LoVo (cell line): Measurements from ENCODE around the gene DLGAP5.

Experiments used
- DNase-seq: peaks from one replicate; pipeline ENCODE4 v3.0.0-alpha.2; 2016; ENCODE audit warnings: low spot score

Gene DLGAP5

DNA sequence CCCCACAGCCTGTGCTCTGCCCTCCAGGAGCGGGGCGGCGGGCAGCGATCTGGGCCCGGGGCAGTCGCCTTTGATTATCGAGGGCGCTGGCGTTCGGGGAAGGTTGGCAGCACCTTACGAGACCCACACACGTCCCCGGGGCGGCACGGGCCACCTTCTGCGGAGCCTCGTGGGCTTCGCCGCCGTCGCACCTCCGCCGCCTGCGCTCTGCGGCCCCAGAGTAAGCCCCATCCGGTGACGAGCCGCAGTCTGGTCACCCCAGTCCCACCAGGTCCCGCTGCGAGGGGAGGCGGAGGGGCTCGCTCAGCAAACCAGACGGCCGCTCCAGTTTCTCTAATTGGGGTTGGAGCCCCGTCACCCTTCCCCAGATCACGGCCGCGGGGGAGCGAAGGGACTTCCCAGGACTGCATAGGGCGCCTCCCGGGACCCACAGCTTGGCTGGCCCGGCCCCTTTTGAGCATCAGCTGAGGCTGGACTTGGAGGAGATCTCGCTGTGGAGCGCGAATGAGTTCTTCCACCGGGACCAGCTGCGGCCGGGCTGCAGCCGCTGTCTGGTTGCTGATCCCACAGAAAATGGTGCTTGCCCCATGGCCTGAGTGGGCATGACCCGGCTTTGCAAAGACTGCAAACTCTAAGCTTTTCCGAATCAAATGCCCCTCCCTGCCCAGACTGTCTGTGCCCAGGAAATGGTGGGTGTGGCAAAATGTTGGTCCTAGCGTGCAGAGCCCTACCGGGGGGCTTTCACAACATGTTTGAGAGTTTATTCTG, 61.8 kb downstream of the DLGAP5 start:
- DNase-seq: peak; percentile 41

- DNase-seq: peak; percentile 84
Observed at GRCh38 chr14:55129086-55129427, 62.3 kb downstream of the DLGAP5 start, which contains the start of gene LGALS3. Gene LGALS3 (plus strand): TSS chr14:55129252. CDS start chr14:55137374, 8,122 bp downstream.

DNA sequence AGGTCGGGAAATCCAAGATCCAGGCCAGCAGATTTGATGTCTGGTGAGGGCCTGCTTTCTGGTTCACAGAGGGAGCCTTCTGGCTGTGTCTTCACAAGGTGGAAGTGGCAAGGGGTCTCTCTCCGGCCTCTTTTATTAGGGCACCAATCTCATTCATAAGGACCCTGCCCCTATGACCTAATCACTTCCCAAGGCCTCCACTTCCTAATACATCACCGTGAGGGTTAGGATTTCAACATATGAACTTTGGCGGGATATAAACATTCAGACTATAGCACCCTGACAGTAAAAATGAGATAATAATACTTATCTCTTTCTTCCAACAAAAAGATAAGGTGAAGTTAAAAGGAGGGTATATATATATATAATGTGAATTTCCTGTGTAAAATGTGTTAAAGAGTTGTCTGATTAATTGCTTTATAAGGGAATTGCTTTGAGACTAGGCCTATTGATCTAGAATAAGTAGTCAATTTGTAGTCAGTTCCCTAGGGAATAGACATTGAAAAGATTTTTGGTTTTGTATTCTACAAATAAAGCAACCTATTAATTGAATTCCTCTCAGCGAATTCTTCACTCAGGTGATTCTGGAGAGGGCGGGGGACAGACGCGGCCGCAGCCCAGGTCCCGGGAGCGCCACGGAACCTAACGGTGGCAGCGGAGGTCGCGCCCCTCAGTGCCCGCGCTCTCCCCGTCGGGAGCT, 62.8 kb downstream of the DLGAP5 start:
- DNase-seq: no peak

DNA sequence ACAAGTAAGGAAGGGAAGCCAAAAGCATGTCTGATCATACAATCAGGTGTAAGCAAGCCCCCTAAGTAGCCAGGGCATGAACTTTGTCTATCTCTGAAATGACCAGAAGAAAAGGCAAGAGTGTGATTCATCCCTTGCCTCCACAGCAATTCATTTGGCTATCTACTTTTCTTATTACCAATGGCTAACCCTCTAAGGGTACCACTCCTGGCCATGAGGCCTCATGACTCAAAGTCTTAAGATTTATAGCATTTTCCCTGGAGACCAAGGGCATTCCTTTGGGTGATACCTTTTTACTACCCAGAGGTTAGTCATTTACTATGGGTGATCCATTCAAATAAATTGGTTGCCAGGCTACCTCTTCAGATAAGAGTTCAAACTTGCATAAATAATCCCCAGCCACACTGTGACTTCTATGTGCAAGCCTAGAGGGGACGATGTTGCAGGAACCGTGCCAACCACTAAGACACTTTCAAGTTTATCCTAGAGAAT, 63.9 kb downstream of the DLGAP5 start:
- DNase-seq: peak; percentile 94

DNA sequence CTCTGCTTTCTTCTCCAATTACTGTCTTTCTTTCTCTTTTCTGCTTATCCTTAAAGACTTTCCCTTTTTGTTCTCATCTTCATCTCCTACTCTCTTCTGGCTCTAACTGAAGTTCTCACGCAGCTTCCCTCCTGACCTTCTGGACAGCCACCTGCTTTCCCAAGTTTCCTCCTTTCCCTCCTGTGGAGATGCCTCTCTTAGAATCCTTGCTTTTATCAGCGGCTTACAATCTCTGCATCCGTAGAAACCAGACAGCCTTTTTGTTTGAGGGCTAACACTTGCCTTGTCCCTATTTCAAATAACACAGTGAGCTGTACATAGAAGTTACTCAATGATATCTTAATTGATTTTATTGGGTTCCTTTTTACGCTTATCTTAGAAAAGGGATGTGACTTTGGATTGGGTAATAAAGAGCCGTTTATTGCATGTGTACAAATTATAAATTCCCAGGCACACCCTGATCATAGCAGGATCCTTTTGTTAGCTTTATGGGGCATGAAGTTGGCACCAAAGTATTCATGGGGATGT, 64.4 kb downstream of the DLGAP5 start:
- DNase-seq: peak; percentile 81

DNA sequence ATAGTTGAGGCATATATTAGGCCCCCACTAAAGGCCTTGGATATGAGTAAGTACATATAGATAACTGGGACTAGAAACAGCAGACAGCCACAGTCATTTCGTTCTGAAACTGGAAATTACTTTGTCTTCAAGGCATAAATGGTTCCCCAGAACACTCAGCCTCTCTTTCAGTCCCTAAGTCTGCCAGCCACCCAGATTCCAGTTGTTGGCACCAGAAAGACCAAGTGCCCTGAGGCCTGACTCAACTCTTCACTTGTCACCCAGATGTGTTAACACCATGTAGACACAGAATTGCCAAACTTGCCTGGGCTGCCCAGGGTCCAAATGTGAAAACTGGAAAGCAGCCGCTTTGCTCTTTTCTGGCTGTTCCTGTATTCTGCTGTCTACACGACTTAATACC, 65.4 kb downstream of the DLGAP5 start:
- DNase-seq: no peak

DNA sequence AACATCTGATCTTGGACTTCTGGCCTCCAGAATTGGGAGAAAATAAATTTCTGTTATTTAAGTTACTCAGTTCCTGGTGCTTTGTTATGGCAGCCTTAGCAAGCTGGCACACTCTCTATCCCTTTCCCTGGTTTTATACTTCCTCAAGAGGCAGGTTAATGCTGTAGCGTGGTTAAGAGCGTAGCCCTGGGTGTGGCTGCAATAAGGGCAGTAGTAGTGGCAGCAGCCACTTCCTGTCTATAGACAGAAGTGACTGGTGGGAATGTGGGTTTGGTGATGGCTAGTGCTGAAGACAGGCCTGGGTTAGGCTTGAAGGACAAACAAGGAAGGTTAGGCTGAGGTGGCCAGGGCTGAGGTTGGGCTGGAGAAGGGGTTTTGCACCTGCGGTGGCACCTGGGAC, 66.0 kb downstream of the DLGAP5 start:
- peak; percentile 84 for DNase-seq

DNA sequence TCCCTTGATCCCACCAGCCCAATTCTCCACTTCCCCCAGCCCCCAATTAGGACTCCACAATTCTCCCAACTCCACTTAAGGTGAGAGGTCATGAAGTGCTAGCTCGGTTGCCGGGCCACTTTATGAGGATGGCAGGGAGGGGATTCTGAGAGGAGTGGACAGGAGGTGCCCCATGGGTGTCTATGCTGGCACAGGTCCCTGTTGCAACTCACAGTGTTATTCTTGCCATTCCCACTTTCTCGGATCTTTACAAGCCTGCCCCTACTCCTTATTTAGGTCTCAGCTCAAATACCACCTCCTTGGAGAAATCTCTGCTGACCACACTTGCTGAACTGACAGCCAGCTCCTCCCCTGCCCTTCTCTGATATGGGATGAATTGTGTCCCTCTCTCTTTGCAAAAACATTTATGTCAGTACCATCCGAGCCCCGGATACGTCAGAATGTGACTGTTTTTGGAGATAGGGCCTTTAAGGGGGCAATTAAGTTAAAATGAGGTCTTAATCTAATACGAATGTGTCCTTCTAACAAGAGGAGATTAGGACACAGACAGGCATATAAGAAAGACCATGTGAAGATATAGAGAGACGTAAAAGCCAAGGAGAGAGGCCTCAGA, 66.5 kb downstream of the DLGAP5 start:
- no peak for DNase-seq

DNA sequence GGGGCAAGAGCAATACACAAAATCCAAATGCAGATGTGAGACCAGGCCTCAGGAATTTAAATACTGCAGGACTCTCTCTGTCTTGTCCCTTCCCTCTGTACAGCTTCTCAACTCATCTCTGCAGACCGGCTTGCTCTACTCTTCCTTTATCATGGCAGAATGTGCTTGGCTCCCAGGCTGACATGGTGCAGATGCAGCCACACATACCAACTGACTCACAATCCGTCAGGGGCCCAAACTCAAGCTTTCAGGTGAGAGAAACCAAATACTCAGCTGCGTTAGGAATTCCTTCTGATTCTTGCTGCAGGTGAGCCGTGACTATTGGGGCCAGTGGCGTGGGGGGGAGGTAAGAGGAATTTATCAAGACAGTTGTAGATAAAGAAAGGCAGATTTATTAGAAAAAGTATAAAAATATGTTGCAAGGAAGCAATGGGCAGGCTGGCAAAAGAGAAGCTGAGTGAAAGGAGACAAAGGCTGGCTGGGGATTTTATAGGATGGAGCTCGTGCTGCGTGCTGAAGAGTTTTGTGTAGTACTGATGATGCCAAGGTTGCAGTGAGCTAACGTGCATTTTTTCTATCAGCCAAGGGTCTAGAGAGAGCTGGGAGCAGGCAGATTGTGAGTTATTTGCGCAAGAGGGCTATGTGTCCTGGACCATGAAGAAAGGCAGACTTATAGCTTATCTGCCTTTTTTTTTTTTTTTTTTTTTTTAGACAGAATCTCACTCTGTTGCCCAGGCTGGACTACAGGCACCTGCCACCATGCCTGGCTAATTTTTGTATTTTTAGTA, 67.3 kb downstream of the DLGAP5 start:
- DNase-seq: no peak

- DNase-seq: peak; percentile 34
Observed at GRCh38 chr14:55123101-55123500, 68.3 kb downstream of the DLGAP5 start.

DNA sequence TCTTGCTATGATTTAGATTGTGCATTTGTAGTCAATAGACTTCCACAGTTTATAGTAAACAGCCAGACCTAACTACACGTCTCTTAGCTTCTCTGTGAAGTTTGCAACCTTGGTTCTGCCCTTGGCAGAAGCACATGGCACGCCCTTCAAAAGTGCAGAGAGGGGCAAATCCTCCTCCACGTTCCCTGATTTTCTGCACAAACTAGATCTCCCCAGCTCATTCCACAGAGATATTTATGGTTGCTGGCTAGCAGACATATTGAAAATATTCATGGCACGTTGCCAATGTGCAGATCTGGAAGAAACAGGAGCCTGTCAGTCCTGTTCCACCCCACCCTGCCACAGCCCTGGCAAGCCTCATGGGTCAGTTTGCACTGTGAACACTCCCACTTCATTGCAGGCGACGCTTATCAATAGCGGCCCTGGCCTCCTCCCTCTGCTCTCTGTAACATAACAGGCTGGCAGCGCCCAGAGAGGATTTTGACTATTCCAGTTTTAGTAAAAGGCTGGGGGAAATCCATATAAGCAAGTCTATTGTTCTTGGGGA, 68.9 kb downstream of the DLGAP5 start:
- DNase-seq: peak; percentile 84

- DNase-seq: peak; percentile 26
Observed at GRCh38 chr14:55121628-55122439, 69.6 kb downstream of the DLGAP5 start.

- DNase-seq: no peak
Observed at GRCh38 chr14:55120571-55121495, 70.6 kb downstream of the DLGAP5 start.

- no peak for DNase-seq
Observed at GRCh38 chr14:55118761-55119160, 72.6 kb downstream of the DLGAP5 start.

- no peak for DNase-seq
Observed at GRCh38 chr14:55117803-55118441, 73.5 kb downstream of the DLGAP5 start.

DNA sequence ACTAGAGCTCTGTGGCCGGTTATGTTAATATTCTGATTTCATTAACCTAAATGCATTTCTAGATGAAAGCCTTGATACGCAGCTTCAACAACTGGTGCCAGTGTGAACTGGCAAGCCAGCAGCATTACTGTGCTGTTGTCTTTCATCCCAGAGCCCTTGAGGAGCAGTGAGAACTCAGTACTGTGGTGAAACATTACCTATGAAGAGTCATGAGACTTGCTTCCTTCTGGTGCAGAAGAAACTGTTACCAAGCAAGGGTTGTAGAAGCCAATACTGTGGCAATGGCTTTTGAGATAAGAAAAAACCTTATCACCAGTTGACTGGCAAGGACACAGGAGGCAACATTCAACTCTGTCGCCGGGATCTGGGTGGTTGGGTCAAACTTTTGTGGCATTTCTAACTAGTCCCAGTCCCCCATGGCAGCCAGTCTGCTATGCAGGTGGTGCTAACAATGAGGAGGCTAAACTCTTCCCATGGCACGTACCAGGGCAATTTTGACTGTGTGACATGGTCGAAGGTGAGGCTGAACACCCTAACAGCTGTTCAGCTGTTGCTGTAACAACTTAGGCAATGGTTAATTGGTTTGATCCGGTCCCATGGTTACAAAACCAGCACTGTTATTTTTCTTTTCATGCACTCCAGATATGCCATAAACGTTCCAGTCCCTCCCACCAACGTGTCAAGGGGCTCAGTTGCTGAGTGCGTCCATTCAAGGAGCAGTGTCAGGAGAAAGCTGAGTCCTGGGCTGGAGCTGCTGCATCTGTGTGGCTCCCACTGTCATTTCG, 74.9 kb downstream of the DLGAP5 start:
- no peak for DNase-seq

DNA sequence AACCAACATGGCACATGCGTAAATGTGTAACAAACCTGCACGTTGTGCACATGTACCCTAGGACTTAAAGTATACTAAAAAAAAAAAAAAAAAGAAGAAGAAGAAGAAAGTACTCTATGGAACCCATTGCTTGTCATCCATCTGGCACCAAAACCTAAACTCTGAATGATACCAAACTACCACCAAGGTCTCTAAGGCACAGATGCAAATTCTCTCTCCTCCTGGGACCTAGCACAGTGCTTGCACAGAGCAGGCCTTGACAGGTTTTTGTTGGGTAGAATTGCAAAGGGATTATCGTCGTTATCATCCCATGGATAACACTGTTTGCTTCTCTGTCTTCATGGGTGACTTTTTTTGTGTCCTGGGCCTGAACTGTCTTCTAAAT, 75.5 kb downstream of the DLGAP5 start:
- no peak for DNase-seq

DNA sequence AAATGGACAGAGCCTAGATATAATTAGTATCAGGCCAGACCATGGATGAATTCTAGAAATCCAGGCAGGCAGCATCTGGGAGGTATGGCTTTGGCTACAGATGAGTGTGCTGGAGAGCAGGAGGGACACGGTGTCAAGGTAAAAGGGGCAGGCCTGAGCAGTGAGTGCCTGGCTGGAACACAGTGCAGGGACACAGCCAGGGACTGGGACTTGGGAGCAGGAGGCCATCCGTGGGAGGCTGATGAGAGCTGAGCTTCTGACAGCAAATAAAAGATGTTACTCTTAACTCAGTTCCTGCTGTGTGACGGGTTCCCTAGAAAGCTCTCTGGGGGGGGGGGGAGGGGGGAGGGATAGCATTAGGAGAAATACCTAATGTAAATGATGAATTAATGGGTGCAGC, 75.9 kb downstream of the DLGAP5 start:
- DNase-seq: no peak
